ENCODE data around the gene LMX1B.

The LMX1B gene

DNA sequence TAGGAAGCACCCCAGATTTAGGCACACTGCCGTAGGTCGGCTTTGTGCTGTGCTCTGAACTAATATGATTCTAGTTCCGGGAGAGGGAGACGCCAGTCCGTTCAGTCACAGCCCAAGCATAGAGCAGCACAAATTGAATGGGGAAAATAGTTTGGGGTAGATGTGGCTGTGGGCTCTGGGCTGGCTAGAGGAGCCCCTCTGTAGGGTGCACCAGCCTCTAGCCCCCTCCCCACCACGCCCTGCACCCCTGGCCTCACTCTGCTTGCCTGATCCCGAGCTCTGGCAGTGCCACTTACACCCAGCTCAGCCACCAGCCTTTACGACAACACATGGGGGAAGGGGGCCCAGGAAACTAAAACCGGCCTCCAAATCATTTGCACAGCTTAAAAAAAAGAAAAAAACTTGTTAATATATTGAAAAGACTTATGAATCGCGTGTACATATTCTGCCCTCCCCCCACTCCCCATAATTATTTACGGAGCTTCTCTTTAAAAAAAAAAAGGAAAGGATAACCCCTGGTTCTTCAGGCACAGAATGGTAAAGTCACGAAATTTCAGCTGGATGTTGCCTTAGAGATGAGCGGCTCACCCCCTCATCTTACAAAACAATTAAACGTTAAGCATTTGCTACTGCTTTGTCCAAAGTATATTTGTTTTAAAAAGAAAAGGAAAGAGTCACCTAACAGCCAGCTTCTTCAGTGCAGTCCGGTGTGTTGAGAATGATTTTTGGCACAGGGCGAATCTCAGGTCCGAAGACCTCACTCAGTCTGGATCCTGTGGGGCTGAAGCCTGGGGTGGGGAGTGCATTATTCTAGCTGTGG is 3.5 kb downstream of the LMX1B start:
- TF ChIP-seq, protein P1, sequence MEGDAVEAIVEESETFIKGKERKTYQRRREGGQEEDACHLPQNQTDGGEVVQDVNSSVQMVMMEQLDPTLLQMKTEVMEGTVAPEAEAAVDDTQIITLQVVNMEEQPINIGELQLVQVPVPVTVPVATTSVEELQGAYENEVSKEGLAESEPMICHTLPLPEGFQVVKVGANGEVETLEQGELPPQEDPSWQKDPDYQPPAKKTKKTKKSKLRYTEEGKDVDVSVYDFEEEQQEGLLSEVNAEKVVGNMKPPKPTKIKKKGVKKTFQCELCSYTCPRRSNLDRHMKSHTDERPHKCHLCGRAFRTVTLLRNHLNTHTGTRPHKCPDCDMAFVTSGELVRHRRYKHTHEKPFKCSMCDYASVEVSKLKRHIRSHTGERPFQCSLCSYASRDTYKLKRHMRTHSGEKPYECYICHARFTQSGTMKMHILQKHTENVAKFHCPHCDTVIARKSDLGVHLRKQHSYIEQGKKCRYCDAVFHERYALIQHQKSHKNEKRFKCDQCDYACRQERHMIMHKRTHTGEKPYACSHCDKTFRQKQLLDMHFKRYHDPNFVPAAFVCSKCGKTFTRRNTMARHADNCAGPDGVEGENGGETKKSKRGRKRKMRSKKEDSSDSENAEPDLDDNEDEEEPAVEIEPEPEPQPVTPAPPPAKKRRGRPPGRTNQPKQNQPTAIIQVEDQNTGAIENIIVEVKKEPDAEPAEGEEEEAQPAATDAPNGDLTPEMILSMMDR (IDR thresholded peaks at IDR 0.05; ENCODE audit: borderline replicate concordance, control extremely low read depth, extremely low read depth, insufficient read depth, missing control alignments), result no peak
- in situ Hi-C loops (cut with MboI; ENCODE audit: low sequenced_read_pairs, unreplicated experiment), result no loop called here
- DNase-seq (ENCODE audit: low spot score), result no peak

DNA sequence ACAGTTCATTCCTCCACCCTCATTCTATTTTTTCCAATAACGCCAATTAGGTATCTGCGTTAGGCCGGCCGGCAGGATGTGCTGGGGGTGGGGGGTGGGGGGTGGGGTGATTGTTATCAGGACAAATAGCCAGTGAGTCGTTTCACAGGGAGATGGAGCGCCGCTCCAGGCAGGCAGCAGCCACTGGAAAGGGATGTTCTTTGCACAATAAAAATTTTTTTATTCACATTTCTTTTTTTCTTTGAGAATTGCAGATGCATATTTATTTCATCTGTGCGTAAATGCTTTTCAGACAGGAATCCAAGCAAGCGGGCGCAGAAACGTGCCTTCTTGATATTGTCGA is 4.1 kb downstream of the LMX1B start:
- in situ Hi-C loops (cut with MboI; ENCODE audit: low sequenced_read_pairs, unreplicated experiment), result no loop called here
- no peak for DNase-seq (ENCODE audit: low spot score)
- TF ChIP-seq, protein P1 (IDR thresholded peaks at IDR 0.05; ENCODE audit: borderline replicate concordance, control extremely low read depth, extremely low read depth, insufficient read depth, missing control alignments), result no peak

DNA sequence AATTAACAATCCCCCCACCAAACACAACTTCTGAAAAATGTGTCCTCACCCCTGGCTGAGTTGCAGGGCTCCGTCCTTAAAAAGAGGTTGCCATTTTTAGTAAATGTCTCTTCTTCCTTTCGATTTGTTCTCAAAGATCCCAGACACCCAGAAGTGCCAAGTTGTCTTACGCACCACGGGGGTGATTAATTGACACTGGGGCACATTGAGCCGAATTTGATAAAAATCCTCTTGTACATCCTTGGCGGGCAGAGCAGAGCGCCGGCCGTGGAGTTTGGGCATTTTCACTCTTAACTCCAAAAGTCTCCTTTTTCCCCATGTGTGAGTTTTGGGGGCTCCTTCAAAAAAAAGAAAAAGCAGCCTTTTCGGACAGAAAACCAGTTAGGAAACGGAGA is 4.5 kb downstream of the LMX1B start:
- no peak for DNase-seq (ENCODE audit: low spot score)
- TF ChIP-seq, protein P1 (IDR thresholded peaks at IDR 0.05; ENCODE audit: borderline replicate concordance, control extremely low read depth, extremely low read depth, insufficient read depth, missing control alignments), result no peak
- in situ Hi-C loops (cut with MboI; ENCODE audit: low sequenced_read_pairs, unreplicated experiment), result no loop called here

DNA sequence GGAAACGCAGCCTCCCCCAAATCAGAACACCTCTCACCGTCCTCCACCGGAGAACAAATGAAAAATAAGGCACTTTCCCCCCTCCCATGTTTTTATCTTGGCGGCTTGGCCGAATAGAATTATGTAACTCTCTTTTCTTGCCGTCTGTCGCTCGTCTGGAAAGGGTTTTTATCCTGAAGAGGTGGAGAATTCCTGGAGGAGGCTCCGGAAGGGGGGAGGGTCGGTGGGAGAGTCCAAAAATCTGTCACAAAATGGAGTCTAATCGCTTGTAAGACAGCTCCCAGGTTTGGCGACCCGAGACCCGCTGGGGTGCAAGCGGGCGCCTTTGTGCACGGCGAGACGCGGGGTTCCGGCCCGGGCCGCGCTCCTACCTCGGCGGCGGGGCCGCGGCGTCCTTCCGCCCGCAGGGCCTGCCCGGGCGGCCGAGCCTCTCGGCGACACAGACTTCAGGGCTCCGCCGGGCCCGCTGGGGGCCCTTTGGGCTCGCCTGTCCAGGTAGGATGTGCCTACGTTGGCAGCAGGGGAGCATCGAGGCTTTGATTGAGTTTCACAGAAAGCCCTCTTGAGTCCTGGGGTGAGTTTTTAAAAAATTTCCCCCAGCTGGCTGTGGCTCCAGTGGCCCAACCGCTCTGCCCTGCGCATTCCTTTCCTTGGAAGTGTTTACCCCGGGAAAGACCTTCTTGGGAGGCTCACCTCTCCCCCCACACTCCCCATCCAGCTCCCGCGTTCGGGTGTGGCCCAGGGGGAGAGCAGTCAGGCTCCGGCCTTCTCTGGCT is 5.0 kb downstream of the LMX1B start:
- TF ChIP-seq, protein P1 (IDR thresholded peaks at IDR 0.05; ENCODE audit: borderline replicate concordance, control extremely low read depth, extremely low read depth, insufficient read depth, missing control alignments), result no peak
- in situ Hi-C loops (cut with MboI; ENCODE audit: low sequenced_read_pairs, unreplicated experiment), result no loop called here
- DNase-seq (ENCODE audit: low spot score), result no peak

DNA sequence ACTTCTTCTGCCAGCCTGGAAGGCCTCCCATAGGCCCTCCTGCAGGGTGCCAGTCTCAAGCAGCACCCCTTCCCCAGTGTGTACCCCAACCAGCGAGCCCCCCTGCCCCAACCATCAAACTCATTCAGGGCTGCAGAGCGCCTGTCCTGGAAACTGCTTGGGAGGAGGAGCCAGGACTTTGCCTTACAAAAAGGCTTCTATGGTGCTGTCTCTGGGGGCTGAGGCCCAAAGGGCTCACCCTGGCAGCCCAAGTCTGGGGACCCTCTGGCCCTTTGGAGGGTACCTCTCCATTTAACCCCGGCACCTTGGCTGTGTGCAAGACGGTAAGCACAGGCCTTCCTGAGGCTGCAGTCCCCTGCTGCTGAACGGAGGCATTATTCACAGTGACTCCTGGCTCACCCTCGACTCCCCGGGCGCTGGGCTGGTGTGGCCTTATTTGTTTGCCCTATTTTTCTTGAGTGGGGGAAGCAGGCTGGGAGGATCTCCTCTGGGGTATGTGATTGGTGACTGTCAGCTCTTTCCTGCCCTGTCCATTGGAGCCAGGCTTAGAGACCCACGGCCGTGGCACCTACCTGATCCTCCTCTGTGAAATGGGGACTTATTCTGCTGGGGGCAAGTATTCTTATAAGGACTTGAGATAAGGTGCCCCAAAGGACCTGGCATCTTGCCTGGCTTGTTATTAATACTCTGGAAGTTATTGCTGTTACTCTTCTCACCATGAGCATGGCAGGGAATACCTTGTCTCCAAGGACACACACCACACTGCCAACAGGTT is 5.8 kb downstream of the LMX1B start:
- in situ Hi-C loops (cut with MboI; ENCODE audit: low sequenced_read_pairs, unreplicated experiment), result no loop called here
- no peak for DNase-seq (ENCODE audit: low spot score)
- TF ChIP-seq, protein P1 (IDR thresholded peaks at IDR 0.05; ENCODE audit: borderline replicate concordance, control extremely low read depth, extremely low read depth, insufficient read depth, missing control alignments), result no peak

DNA sequence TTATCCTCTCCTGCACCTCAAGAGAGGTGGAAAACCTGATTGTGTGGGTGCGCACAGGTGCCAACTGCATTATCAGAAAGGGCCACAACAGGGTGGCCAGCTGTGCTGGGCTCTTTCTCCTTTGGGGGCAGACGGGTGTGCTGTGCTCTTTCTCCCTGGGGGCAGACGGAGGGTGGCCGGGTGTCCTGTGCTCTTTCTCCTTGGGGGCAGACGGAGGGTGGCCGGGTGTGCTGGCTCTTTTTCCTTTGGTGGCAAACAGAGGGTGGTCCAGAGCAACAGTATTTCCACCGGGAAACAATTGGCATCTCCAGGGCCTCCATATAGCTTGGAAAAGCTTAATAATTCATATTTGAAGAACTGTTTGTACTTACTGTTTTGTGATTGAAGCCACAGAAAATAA is 6.8 kb downstream of the LMX1B start:
- in situ Hi-C loops (cut with MboI; ENCODE audit: low sequenced_read_pairs, unreplicated experiment), result no loop called here
- TF ChIP-seq, protein P1 (IDR thresholded peaks at IDR 0.05; ENCODE audit: borderline replicate concordance, control extremely low read depth, extremely low read depth, insufficient read depth, missing control alignments), result no peak
- no peak for DNase-seq (ENCODE audit: low spot score)
